Mesodermal cell (in vitro differentiated cells): ENCODE data around the gene TAGAP.

Source experiments
- H3K27ac ChIP-seq: 2 replicates; pipeline ENCODE4 v1.7.0; 2013; ENCODE audit warnings: mild to moderate bottlenecking, low read depth, low read length, moderate library complexity; ENCODE audit not compliant: severe bottlenecking
- H3K36me3 ChIP-seq: 2 replicates; pipeline ENCODE4 v1.7.1; 2013; ENCODE audit warnings: mild to moderate bottlenecking, low read length, moderate library complexity; ENCODE audit not compliant: control insufficient read depth, insufficient read depth
- H3K4me1 ChIP-seq: one replicate; pipeline ENCODE4 v1.7.1; 2013; ENCODE audit warnings: mild to moderate bottlenecking, low read length; ENCODE audit not compliant: insufficient read depth, control insufficient read depth, poor library complexity, severe bottlenecking
- H3K4me3 ChIP-seq: 2 replicates; pipeline ENCODE4 v1.7.0; 2013; ENCODE audit warnings: low read length, control low read depth, mild to moderate bottlenecking; ENCODE audit not compliant: insufficient read depth, poor library complexity, severe bottlenecking; ENCODE audit errors: extremely low read depth
- H3K9me3 ChIP-seq: 2 replicates; pipeline ENCODE4 v1.7.1; 2013; ENCODE audit warnings: mild to moderate bottlenecking, low read length, moderate library complexity; ENCODE audit not compliant: control insufficient read depth
- WGBS, 2 experiments: methylation state at CpG; one replicate each; pipeline ENCODE4 v1.1.5; 2013; ENCODE audit warnings: missing lambda C conversion rate in 2 of 2; ENCODE audit not compliant: insufficient coverage in 2 of 2; 5-methylcytosine and 5-hydroxymethylcytosine counted together

TAGAP gene

GRCh38 chr6:158988477-158988876 is 56.3 kb downstream of the TAGAP start:
- Histone ChIP-seq H3K4me3 (no peak overlapping the region), H3K4me1 (no peaks in the 10 kb centered on the region), H3K9me3 (peaks cover 11% of the 10 kb centered on the region), H3K27ac (no peak overlapping the region), H3K36me3 (peaks cover 5% of the 10 kb centered on the region)
- 86 to 100% methylated on average over 1 of the region's 1 CpG for WGBS, 2 experiments

GRCh38 chr6:158987657-158988056 is 57.1 kb downstream of the TAGAP start:
- Histone ChIP-seq H3K36me3 (peaks cover 5% of the 10 kb centered on the region), H3K4me3 (no peak overlapping the region), H3K4me1 (no peaks in the 10 kb centered on the region), H3K27ac (no peak overlapping the region), H3K9me3 (peaks cover 11% of the 10 kb centered on the region)
- no CpG with 5 or more reads among the region's 1 CpG for WGBS, 2 experiments
